GM19468 (cell line): ENCODE data around the gene CACNA1S.

Experiments used
- ATAC-seq: cut with Tn5 transposase; IDR thresholded peaks from one replicate; pipeline ENCODE4 v1.9.1; 2021; ENCODE audit warnings: mild to moderate bottlenecking, moderate library complexity, moderate number of reproducible peaks; ENCODE audit not compliant: unreplicated experiment; ENCODE audit errors: extremely low read depth

The CACNA1S gene

GRCh38 chr1:201068976-201069375 is 43.2 kb downstream of the CACNA1S start:
- no peak for ATAC-seq

GRCh38 chr1:201066986-201067385 is 45.2 kb downstream of the CACNA1S start:
- ATAC-seq, result no peak

- ATAC-seq, result no peak
Observed at GRCh38 chr1:201065686-201066085, 46.5 kb downstream of the CACNA1S start.

- ATAC-seq, result no peak
Observed at GRCh38 chr1:201064806-201065205, 47.4 kb downstream of the CACNA1S start.

GRCh38 chr1:201063145-201063544 is 49.1 kb downstream of the CACNA1S start:
- ATAC-seq, result no peak

- no peak for ATAC-seq
Observed at GRCh38 chr1:201062511-201063091, 49.6 kb downstream of the CACNA1S start.

- no peak for ATAC-seq
Observed at GRCh38 chr1:201061886-201062285, 50.3 kb downstream of the CACNA1S start.

- ATAC-seq, result no peak
Observed at GRCh38 chr1:201061049-201061448, 51.2 kb downstream of the CACNA1S start.

GRCh38 chr1:201060586-201060985 is 51.6 kb downstream of the CACNA1S start:
- no peak for ATAC-seq

GRCh38 chr1:201059871-201060555 is 52.2 kb downstream of the CACNA1S start:
- ATAC-seq, result no peak

GRCh38 chr1:201059401-201059800 is 52.8 kb downstream of the CACNA1S start:
- no peak for ATAC-seq

- ATAC-seq, result no peak
Observed at GRCh38 chr1:201054091-201054543, 58.1 kb downstream of the CACNA1S start.

GRCh38 chr1:201053155-201053860 is 58.9 kb downstream of the CACNA1S start:
- ATAC-seq, result no peak

- no peak for ATAC-seq
Observed at GRCh38 chr1:201051399-201051798, 60.8 kb downstream of the CACNA1S start.

- ATAC-seq, result no peak
Observed at GRCh38 chr1:201050515-201051277, 61.5 kb downstream of the CACNA1S start.

- no peak for ATAC-seq
Observed at GRCh38 chr1:201049248-201049831, 62.9 kb downstream of the CACNA1S start.

GRCh38 chr1:201048521-201048920 is 63.7 kb downstream of the CACNA1S start:
- no peak for ATAC-seq

GRCh38 chr1:201044119-201044518 is 68.1 kb downstream of the CACNA1S start:
- ATAC-seq, result no peak

GRCh38 chr1:201042779-201043461 is 69.3 kb downstream of the CACNA1S start:
- ATAC-seq, result no peak

GRCh38 chr1:201041011-201041410 is 71.2 kb downstream of the CACNA1S start:
- no peak for ATAC-seq
